Stimulated activated CD8-positive, alpha-beta memory T cell treated with anti-CD3 and anti-CD28 coated beads, Interleukin-7, amount 100 ng/mL, for 24 hours (primary cell): Measurements from ENCODE around the gene MDC1.
"Not testable (repeated sequence)": the region's sequence is repeated elsewhere in the genome, so short reads cannot be mapped to it uniquely, and the experiment has no call there.

ENCODE experiments used
- DNase-seq: peaks from one replicate; pipeline ENCODE4 v3.0.0-alpha.2; 2020; ENCODE audit warnings: low read depth

The MDC1 gene

DNA sequence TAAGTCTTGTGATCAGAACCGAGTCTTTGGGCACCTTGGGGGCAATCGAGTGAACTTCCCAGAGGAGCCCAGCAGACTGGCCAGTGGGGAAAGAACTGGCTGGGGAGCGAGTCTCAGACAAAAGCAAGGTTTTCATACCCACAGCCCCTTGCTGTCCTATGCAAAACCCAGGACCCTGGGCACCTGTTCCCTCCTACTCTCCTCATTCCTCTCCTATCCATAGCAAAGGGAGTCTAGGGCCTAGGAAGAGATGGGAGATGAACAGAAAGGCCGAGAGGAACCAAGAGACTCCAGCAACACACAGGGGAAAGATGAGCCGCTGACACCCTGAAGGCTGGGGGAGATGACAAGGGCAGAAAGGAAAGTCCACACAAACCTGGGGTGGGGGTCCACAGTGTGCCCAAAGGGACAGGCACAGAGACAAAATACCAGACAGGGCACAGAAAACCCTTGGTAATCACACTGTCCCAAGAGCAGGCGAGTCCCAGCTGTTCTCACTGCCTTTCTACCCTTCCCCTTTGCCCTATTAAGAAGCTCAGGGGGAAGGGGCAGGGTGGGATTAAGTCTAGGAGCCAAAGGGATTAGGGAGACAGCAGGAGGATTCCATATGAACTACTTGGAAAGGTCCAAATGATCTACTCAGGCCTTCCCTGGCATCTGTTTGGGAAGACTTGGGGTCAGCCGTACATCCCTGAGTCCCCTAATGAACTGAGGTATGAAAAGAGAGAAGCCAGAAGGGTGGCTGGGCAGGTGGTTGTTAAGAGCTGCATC is 37.1 kb downstream of the MDC1 start:
- DNase-seq, result no peak

DNA sequence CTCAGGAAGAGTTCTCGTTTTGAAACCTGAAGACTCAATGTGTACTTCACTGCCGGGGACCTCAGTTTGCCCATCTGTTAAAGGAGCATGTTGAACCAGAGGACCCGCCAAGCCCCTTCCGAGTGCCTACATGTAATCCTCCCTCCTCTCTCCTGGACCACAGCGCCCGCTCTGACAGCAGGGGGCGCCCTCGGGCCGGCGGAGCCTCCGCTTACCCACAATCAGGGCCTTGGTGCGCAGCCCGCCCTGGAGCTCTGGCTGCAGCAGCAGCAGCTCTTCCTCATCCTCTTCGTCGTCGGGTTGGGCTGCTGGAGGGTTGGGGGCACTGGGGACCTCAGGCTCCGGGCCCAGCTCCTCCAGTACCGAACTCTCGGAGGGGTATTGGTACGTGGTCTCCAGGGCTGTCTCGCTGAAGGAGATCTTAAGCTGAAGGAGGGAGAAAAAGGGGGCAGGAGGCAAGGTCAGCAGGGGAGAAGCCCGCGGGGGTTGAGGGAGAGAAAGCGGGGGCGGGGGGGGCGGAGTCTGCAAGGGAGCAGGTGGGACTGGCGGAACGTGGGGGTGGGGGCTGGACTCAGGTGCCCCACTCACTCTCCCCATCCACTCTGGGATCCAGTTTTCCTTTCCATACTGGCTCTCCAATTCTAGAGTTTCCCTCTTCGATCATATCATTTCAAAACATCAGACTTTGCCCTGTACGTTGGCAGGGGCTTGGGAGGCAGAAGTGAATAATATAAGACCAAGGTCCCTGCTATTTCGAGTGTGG is 37.9 kb downstream of the MDC1 start:
- peak; percentile 87 for DNase-seq

GRCh38 chr6:30676660-30677285 is 40.3 kb downstream of the MDC1 start:
- no peak for DNase-seq

GRCh38 chr6:30672445-30673253 is 44.4 kb downstream of the MDC1 start, which contains the start of gene DHX16:
Gene DHX16 (minus strand): TSS chr6:30673006. CDS start chr6:30672841, 165 bp downstream.
- peak; percentile 77 for DNase-seq

- DNase-seq, result no peak
These were observed 46.1 kb downstream of the MDC1 start for GRCh38 chr6:30670760-30671527.

- DNase-seq, result not testable (repeated sequence)
These were observed 50.8 kb downstream of the MDC1 start for GRCh38 chr6:30666300-30666699.

GRCh38 chr6:30664994-30665767 is 51.9 kb downstream of the MDC1 start:
- no peak for DNase-seq

- DNase-seq, result not testable (repeated sequence)
These were observed 59.2 kb downstream of the MDC1 start for GRCh38 chr6:30657922-30658321.

DNA sequence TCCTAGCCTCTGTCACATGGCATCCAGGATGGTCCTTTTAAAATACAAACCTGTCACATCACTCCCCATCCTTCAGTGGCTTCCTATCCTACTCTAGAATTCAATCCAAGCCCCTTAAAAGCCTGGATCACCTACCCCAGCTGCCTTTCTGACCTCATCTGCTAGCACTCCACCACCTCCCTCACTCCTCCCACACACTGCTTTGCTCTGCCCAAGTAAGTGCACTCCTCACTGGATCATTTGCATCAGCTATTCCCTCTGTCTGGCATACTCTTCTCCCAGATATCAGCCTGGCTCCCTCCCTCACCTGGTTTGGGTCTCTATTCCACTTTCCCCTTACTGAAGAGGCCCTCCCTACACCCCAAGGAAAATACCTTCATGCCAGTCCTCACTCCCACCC is 59.6 kb downstream of the MDC1 start:
- no peak for DNase-seq

GRCh38 chr6:30656513-30656912 is 60.6 kb downstream of the MDC1 start:
- DNase-seq, result no peak

DNA sequence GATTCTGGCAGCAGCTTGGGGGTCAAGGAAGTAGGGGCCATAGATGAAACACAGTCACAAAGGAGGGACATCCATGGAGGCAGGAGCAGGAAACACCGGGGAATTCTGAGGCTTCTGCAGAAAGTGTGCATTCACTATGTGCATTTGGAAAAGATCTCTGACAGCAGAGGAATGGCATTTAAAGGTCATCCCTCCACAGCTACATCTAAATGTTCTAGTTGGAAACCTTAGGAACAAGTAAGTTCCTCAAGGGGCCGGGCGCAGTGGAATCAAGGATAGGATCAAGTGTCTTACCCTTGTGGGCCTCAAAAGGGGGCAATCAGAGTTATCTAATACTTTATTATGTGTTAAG is 61.4 kb downstream of the MDC1 start:
- DNase-seq, result no peak

- no peak for DNase-seq
These were observed 62.0 kb downstream of the MDC1 start for GRCh38 chr6:30654798-30655742.

DNA sequence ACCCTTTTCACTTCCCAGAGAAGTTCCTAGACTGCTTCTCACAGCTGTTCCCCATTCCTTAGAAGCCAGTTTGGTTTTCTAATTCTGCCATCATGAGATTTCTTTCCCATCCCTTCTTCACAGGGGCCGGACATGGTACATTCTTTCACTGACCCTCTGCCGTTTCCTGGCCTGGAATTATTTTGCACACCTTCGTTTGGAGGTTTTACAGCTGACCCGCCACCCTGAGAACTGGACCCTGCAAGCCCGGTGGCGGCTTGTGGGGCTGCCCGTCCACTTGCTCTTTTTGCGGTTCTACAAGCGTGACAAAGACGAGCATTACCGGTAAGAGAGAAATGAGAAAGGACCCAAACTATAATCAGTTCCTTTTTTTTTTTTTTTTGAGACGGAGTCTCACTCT is 65.9 kb downstream of the MDC1 start:
- DNase-seq, result no peak
